ENCODE results near the gene TFR2.

Gene TFR2

GRCh38 chr7:100686201-100686821, 45.0 kb upstream of the TFR2 start:
- Histone ChIP-seq H3K9me3 (ENCODE audit: insufficient read depth, low read depth, low read length) (no peaks in the 10 kb centered on the region), H3K4me3 (ENCODE audit: low read length, poor library complexity, severe bottlenecking) (no peak overlapping the region), H3K36me3 (ENCODE audit: insufficient read depth, low read length) (peaks cover 67% of the 10 kb centered on the region; the same call in 1 of the 2 replicates), H3F3A (ENCODE audit: low read depth) (no peaks in the 10 kb centered on the region), H3K9me2 (replicated peaks; ENCODE audit: low read depth, low read length) (no peaks in the 10 kb centered on the region), H2AFZ (ENCODE audit: low read length) (no peak overlapping the region), H3K4me2 (ENCODE audit: low read depth, low read length, poor library complexity, severe bottlenecking) (no peak overlapping the region), H3K27me3 (ENCODE audit: insufficient read depth, low read length, poor library complexity, severe bottlenecking) (no peaks in the 10 kb centered on the region), H4K20me1 (ENCODE audit: insufficient read depth, low read length, poor library complexity, severe bottlenecking) (peaks cover 45% of the 10 kb centered on the region), H3K4me1 (ENCODE audit: insufficient read depth, low read length, poor library complexity, severe bottlenecking) (peaks cover 16% of the 10 kb centered on the region), H3K79me2 (ENCODE audit: insufficient read depth, low read length) (peaks cover 36% of the 10 kb centered on the region), H3K9ac (ENCODE audit: low read depth, low read length, poor library complexity, severe bottlenecking) (no peak overlapping the region)
- TF ChIP-seq EZH2phosphoT487 (IDR thresholded peaks at IDR 0.05; ENCODE audit: borderline replicate concordance) (no peak), CTCF (conservative IDR thresholded peaks at IDR 0.05; ENCODE audit: low read length) (no peak)

GRCh38 chr7:100685631-100686145, 44.3 kb upstream of the TFR2 start:
- Histone ChIP-seq H3K27me3 (ENCODE audit: insufficient read depth, low read length, poor library complexity, severe bottlenecking) (no peaks in the 10 kb centered on the region), H3K79me2 (ENCODE audit: insufficient read depth, low read length) (peaks cover 30% of the 10 kb centered on the region), H3K36me3 (ENCODE audit: insufficient read depth, low read length) (peaks cover 72% of the 10 kb centered on the region; the same call in 1 of the 2 replicates), H2AFZ (ENCODE audit: low read length) (no peak overlapping the region), H3K4me2 (ENCODE audit: low read depth, low read length, poor library complexity, severe bottlenecking) (no peak overlapping the region), H3K9me2 (replicated peaks; ENCODE audit: low read depth, low read length) (no peaks in the 10 kb centered on the region), H3K4me1 (ENCODE audit: insufficient read depth, low read length, poor library complexity, severe bottlenecking) (peaks cover 10% of the 10 kb centered on the region), H4K20me1 (ENCODE audit: insufficient read depth, low read length, poor library complexity, severe bottlenecking) (peaks cover 39% of the 10 kb centered on the region), H3F3A (ENCODE audit: low read depth) (no peaks in the 10 kb centered on the region), H3K9ac (ENCODE audit: low read depth, low read length, poor library complexity, severe bottlenecking) (no peak overlapping the region), H3K4me3 (ENCODE audit: low read length, poor library complexity, severe bottlenecking) (no peak overlapping the region), H3K9me3 (ENCODE audit: insufficient read depth, low read depth, low read length) (no peaks in the 10 kb centered on the region)
- TF ChIP-seq EZH2phosphoT487 (IDR thresholded peaks at IDR 0.05; ENCODE audit: borderline replicate concordance) (no peak), CTCF (conservative IDR thresholded peaks at IDR 0.05; ENCODE audit: low read length) (no peak)

- H3K27me3 ChIP-seq (ENCODE audit: insufficient read depth, low read length, poor library complexity, severe bottlenecking): no peaks in the 10 kb centered on the region
- no peaks in the 10 kb centered on the region; the same call in 1 of the 2 replicates for H3F3A ChIP-seq (ENCODE audit: low read depth)
- no peak overlapping the region for H3K4me3 ChIP-seq (ENCODE audit: low read length, poor library complexity, severe bottlenecking)
- H3K9me3 ChIP-seq (ENCODE audit: insufficient read depth, low read depth, low read length): no peaks in the 10 kb centered on the region
- H3K36me3 ChIP-seq (ENCODE audit: insufficient read depth, low read length): peaks cover 78% of the 10 kb centered on the region; the same call in 1 of the 2 replicates
- H4K20me1 ChIP-seq (ENCODE audit: insufficient read depth, low read length, poor library complexity, severe bottlenecking): peaks cover 35% of the 10 kb centered on the region
- H3K9me2 ChIP-seq (replicated peaks; ENCODE audit: low read depth, low read length): no peaks in the 10 kb centered on the region
- H3K9ac ChIP-seq (ENCODE audit: low read depth, low read length, poor library complexity, severe bottlenecking): no peak overlapping the region
- no peak overlapping the region for H2AFZ ChIP-seq (ENCODE audit: low read length)
- H3K4me1 ChIP-seq (ENCODE audit: insufficient read depth, low read length, poor library complexity, severe bottlenecking): peaks cover 7% of the 10 kb centered on the region
- peaks cover 25% of the 10 kb centered on the region for H3K79me2 ChIP-seq (ENCODE audit: insufficient read depth, low read length)
- TF ChIP-seq CTCF (conservative IDR thresholded peaks at IDR 0.05; ENCODE audit: low read length) (no peak), EZH2phosphoT487 (IDR thresholded peaks at IDR 0.05; ENCODE audit: borderline replicate concordance) (no peak)
- H3K4me2 ChIP-seq (ENCODE audit: low read depth, low read length, poor library complexity, severe bottlenecking): no peak overlapping the region
These were observed 43.8 kb upstream of the TFR2 start for GRCh38 chr7:100685049-100685605.
